GM23248 (cell line): ENCODE results near the gene PDIK1L. TPM values are rescaled to one million over a fixed set of nuclear protein-coding genes. Genes with fewer than 3 reads are reported as not detected.

ENCODE experiments used
- DNase-seq: peaks from one replicate; pipeline ENCODE4 v3.0.0-alpha.2; 2015
- H2AFZ ChIP-seq: fragments of 200-600 bp; sonication (generic); 2 replicates; pipeline ENCODE4 v1.6.1; 2016; ENCODE audit warnings: antibody characterized with exemption
- H3F3A ChIP-seq: fragments of 200-600 bp; sonication (generic); 2 replicates; pipeline ENCODE4 v1.6.1; 2016; ENCODE audit warnings: mild to moderate bottlenecking, antibody characterized with exemption, mixed run types; ENCODE audit not compliant: insufficient read depth
- H3K27ac ChIP-seq: fragments of 200-600 bp; sonication (generic); 2 replicates; pipeline ENCODE4 v1.5.1; 2016; ENCODE audit warnings: mild to moderate bottlenecking
- H3K27me3 ChIP-seq: fragments of 200-600 bp; sonication (generic); replicated peaks from 2 replicates; pipeline ENCODE4 v1.6.1; 2016; ENCODE audit warnings: mild to moderate bottlenecking; ENCODE audit not compliant: insufficient read depth
- H3K36me3 ChIP-seq: fragments of 200-600 bp; sonication (generic); 2 replicates; pipeline ENCODE4 v1.6.1; 2016; ENCODE audit warnings: low read depth, mild to moderate bottlenecking
- H3K4me1 ChIP-seq: fragments of 200-600 bp; sonication (generic); 2 replicates; pipeline ENCODE4 v1.6.1; 2016; ENCODE audit warnings: mild to moderate bottlenecking; ENCODE audit not compliant: insufficient read depth
- H3K4me2 ChIP-seq: fragments of 200-600 bp; sonication (generic); one replicate; pipeline ENCODE4 v1.6.1; 2016; ENCODE audit warnings: mild to moderate bottlenecking; ENCODE audit not compliant: unreplicated experiment
- H3K4me3 ChIP-seq: fragments of 200-600 bp; sonication (generic); 2 replicates; pipeline ENCODE4 v1.5.1; 2016; ENCODE audit warnings: mild to moderate bottlenecking
- H3K79me2 ChIP-seq: fragments of 200-600 bp; sonication (generic); 2 replicates; pipeline ENCODE4 v1.6.1; 2016; ENCODE audit warnings: mild to moderate bottlenecking; ENCODE audit not compliant: insufficient read depth
- H3K9ac ChIP-seq: fragments of 200-600 bp; sonication (generic); 2 replicates; pipeline ENCODE4 v1.6.1; 2016; ENCODE audit warnings: mild to moderate bottlenecking
- H3K9me2 ChIP-seq: fragments of 200-600 bp; sonication (generic); 2 replicates; pipeline ENCODE4 v1.6.1; 2016; ENCODE audit warnings: mixed run types, mild to moderate bottlenecking, moderate library complexity; ENCODE audit not compliant: insufficient read depth
- H3K9me3 ChIP-seq: fragments of 200-600 bp; sonication (generic); one replicate; pipeline ENCODE4 v1.6.1; 2017; ENCODE audit warnings: low read depth
- H4K20me1 ChIP-seq: fragments of 200-600 bp; sonication (generic); 2 replicates; pipeline ENCODE4 v1.6.0; 2016; ENCODE audit not compliant: insufficient read depth
- EZH2 ChIP-seq: fragments of 200-600 bp; sonication (generic); IDR thresholded peaks from 2 replicates; pipeline ENCODE4 v1.6.1; 2018; ENCODE audit warnings: antibody characterized with exemption, mild to moderate bottlenecking; ENCODE audit not compliant: insufficient read depth, poor library complexity, severe bottlenecking
- EZH2phosphoT487 ChIP-seq: fragments of 200-600 bp; sonication (generic); IDR thresholded peaks from 2 replicates; pipeline ENCODE4 v1.6.1; 2018; ENCODE audit warnings: antibody characterized with exemption, moderate library complexity, mild to moderate bottlenecking, low read depth; ENCODE audit not compliant: insufficient read depth
- WGBS, 2 experiments: methylation state at CpG; one replicate each; pipeline ENCODE4 v1.1.6; 2015 to 2017; ENCODE audit warnings: low lambda C conversion rate in 2 of 2, low coverage in 1 of 2; ENCODE audit errors: missing lambda C conversion rate in 2 of 2; 5-methylcytosine and 5-hydroxymethylcytosine counted together
- in situ Hi-C: fragments of 300-500 bp; cut with MboI; formaldehyde crosslinking; loops from 2 replicates; pipeline ENCODE4 v1.15.0; 2020
- polyA plus RNA-seq: library from polyadenylated mRNA; unstranded; fragments of >200 nt; fragmentation: Nextera tagmentation; extraction: Ambion mirVana; gene quantifications from 2 replicates; pipeline ENCODE4 v1.2.1, GENCODE V29; 2016
- total RNA-seq: library from RNA; depleted of rRNA; stranded (reverse); fragments of >200 nt; shearing (Covaris generic); gene quantifications from 2 replicates; pipeline ENCODE4 v1.2.3, GENCODE V29; 2014

The PDIK1L gene
- total and polyA plus RNA-seq, 2 experiments from 2014 or later = 3.5 to 6.6 TPM

- no peak overlapping the region for H3K4me3 ChIP-seq
- H3K27me3 ChIP-seq = peaks cover 52% of the 10 kb centered on the region
- in situ Hi-C loops = no loop called here
- no peak overlapping the region for H3K4me2 ChIP-seq
- H3K79me2 ChIP-seq = no peaks in the 10 kb centered on the region
- H3F3A ChIP-seq = no peaks in the 10 kb centered on the region
- no peak overlapping the region for H2AFZ ChIP-seq
- WGBS, 2 experiments = 17 to 30% methylated on average over 6 of the region's 6 CpGs
- TF ChIP-seq EZH2 (no peak), EZH2phosphoT487 (no peak)
- H3K9me3 ChIP-seq = no peaks in the 10 kb centered on the region
- H3K36me3 ChIP-seq = no peaks in the 10 kb centered on the region
- no peak overlapping the region for H3K27ac ChIP-seq
- H3K9me2 ChIP-seq = no peaks in the 10 kb centered on the region
- no peaks in the 10 kb centered on the region for H3K4me1 ChIP-seq
- no peak overlapping the region for H3K9ac ChIP-seq
- DNase-seq = no peak
- no peaks in the 10 kb centered on the region for H4K20me1 ChIP-seq
These were observed 39.3 kb upstream of the PDIK1L start for GRCh38 chr1:26072305-26072704.

GRCh38 chr1:26075421-26076144 is 36.0 kb upstream of the PDIK1L start:
- no peak overlapping the region for H2AFZ ChIP-seq
- H3K9me2 ChIP-seq = no peaks in the 10 kb centered on the region
- H3K4me1 ChIP-seq = no peaks in the 10 kb centered on the region
- peaks cover 35% of the 10 kb centered on the region for H3K27me3 ChIP-seq
- no peak overlapping the region for H3K27ac ChIP-seq
- DNase-seq = no peak
- H3K4me2 ChIP-seq = no peak overlapping the region
- in situ Hi-C loops = no loop called here
- H3F3A ChIP-seq = no peaks in the 10 kb centered on the region
- H3K9ac ChIP-seq = no peak overlapping the region
- no peak for TF ChIP-seq EZH2phosphoT487
- no peak for TF ChIP-seq EZH2
- H3K79me2 ChIP-seq = no peaks in the 10 kb centered on the region
- H3K36me3 ChIP-seq = no peaks in the 10 kb centered on the region
- no peak overlapping the region for H3K4me3 ChIP-seq
- 70 to 83% methylated on average over 3 of the region's 3 CpGs for WGBS, 2 experiments
- H4K20me1 ChIP-seq = no peaks in the 10 kb centered on the region
- H3K9me3 ChIP-seq = no peaks in the 10 kb centered on the region

- 97 to 100% methylated on average over 1 of the region's 1 CpG for WGBS, 2 experiments
These were observed 34.1 kb upstream of the PDIK1L start for GRCh38 chr1:26077524-26077923.

GRCh38 chr1:26078286-26079177 is 33.1 kb upstream of the PDIK1L start:
- Histone ChIP-seq H3K79me2 (no peaks in the 10 kb centered on the region), H3K9me2 (no peaks in the 10 kb centered on the region), H4K20me1 (no peaks in the 10 kb centered on the region), H3K4me3 (no peak overlapping the region), H3K9ac (no peak overlapping the region), H2AFZ (no peak overlapping the region), H3K27ac (no peak overlapping the region), H3K36me3 (no peaks in the 10 kb centered on the region), H3K4me1 (no peaks in the 10 kb centered on the region), H3K27me3 (peaks cover 16% of the 10 kb centered on the region), H3K4me2 (no peak overlapping the region), H3K9me3 (no peaks in the 10 kb centered on the region), H3F3A (no peaks in the 10 kb centered on the region)
- TF ChIP-seq EZH2 (no peak), EZH2phosphoT487 (no peak)
- WGBS, 2 experiments = 72 to 77% methylated on average over 8 of the region's 8 CpGs
- in situ Hi-C loops = no loop called here
- no peak for DNase-seq

More at GRCh38 chr1:26077524-26077923, 34.1 kb upstream of the PDIK1L start:
- Histone ChIP-seq H3K4me3 (no peak overlapping the region), H3F3A (no peaks in the 10 kb centered on the region), H3K4me1 (no peaks in the 10 kb centered on the region), H3K9me3 (no peaks in the 10 kb centered on the region), H3K79me2 (no peaks in the 10 kb centered on the region), H3K4me2 (no peak overlapping the region), H2AFZ (no peak overlapping the region), H3K27ac (no peak overlapping the region), H4K20me1 (no peaks in the 10 kb centered on the region), H3K9me2 (no peaks in the 10 kb centered on the region), H3K9ac (no peak overlapping the region), H3K36me3 (no peaks in the 10 kb centered on the region), H3K27me3 (peaks cover 27% of the 10 kb centered on the region)
- TF ChIP-seq EZH2 (no peak), EZH2phosphoT487 (no peak)
- DNase-seq = no peak
- in situ Hi-C loops = no loop called here
